ENCODE data around the gene PDE8B. TPM values are rescaled to one million over a fixed set of nuclear protein-coding genes. Genes with fewer than 3 reads are reported as not detected.

Gene PDE8B
- total RNA-seq, 1 experiment from 2014 or later = 0.07 TPM

DNA sequence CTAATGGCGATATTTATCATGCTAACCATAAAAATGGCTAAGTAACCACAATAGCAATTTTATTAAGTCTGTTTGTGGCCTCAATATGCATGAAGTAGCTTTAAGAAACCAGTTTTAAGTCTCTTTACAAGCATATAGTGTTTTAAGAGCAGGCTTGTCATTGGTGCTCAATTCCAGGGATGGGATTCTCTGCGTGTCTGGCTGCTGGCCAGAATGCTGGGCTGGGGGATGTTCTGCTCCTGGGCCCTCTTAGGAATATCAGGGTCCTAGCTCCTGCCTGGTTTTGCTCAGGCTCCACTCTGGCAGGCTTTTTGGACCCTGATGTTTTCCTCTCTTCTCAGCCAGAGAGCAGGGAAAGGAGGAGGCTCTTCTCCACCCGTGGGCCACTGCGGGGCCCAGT, 127.2 kb downstream of the PDE8B start:
- H4K8ac ChIP-seq (replicated peaks; ENCODE audit: insufficient read length, low read depth, low read length) = no peak overlapping the region
- H2BK5ac ChIP-seq (ENCODE audit: insufficient read length, low read length) = no peak overlapping the region
- no peaks in the 10 kb centered on the region for H3K79me1 ChIP-seq (ENCODE audit: insufficient read depth, low read depth, low read length, poor library complexity, severe bottlenecking)
- 0 out of 2 replicates have a peak, but pooled peaks cover 2% of the 10 kb centered on the region for H3K27me3 Mint-ChIP-seq (ENCODE audit: low read depth)
- H4K20me1 ChIP-seq (ENCODE audit: control insufficient read depth, insufficient read depth, insufficient read length) = no peaks in the 10 kb centered on the region
- no peak overlapping the region for H3K9ac ChIP-seq (ENCODE audit: extremely low read depth, insufficient read length, low read length)
- no peaks in the 10 kb centered on the region for H3K23me2 ChIP-seq (ENCODE audit: insufficient read length, low read depth, low read length, poor library complexity, severe bottlenecking)
- H3K4me2 ChIP-seq (ENCODE audit: insufficient read depth, insufficient read length, low read length) = no peak overlapping the region
- no peaks in the 10 kb centered on the region for H3K79me2 ChIP-seq (ENCODE audit: insufficient read depth, low read length)
- H3K27ac ChIP-seq (ENCODE audit: insufficient read length, low read depth, low read length) = no peak overlapping the region
- H3K27ac Mint-ChIP-seq = no peak overlapping the region
- H3K56ac ChIP-seq (ENCODE audit: insufficient read length, low read depth, low read length) = no peak overlapping the region
- H3K4me3 Mint-ChIP-seq = no peak overlapping the region
- H3K4me1 Mint-ChIP-seq = peaks cover 13 to 32% of the 10 kb centered on the region in 2 experiments
- no peaks in the 10 kb centered on the region for H3K27me3 ChIP-seq (ENCODE audit: insufficient read depth, low read length)
- TF ChIP-seq, protein P1, sequence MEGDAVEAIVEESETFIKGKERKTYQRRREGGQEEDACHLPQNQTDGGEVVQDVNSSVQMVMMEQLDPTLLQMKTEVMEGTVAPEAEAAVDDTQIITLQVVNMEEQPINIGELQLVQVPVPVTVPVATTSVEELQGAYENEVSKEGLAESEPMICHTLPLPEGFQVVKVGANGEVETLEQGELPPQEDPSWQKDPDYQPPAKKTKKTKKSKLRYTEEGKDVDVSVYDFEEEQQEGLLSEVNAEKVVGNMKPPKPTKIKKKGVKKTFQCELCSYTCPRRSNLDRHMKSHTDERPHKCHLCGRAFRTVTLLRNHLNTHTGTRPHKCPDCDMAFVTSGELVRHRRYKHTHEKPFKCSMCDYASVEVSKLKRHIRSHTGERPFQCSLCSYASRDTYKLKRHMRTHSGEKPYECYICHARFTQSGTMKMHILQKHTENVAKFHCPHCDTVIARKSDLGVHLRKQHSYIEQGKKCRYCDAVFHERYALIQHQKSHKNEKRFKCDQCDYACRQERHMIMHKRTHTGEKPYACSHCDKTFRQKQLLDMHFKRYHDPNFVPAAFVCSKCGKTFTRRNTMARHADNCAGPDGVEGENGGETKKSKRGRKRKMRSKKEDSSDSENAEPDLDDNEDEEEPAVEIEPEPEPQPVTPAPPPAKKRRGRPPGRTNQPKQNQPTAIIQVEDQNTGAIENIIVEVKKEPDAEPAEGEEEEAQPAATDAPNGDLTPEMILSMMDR (conservative IDR thresholded peaks at IDR 0.05) = no peak
- no peaks in the 10 kb centered on the region for H3K9me3 Mint-ChIP-seq
- no peak overlapping the region for H3T11ph ChIP-seq (ENCODE audit: low read length)
- H2BK15ac ChIP-seq (ENCODE audit: low read depth, low read length) = no peak overlapping the region
- no peak overlapping the region for H2AK5ac ChIP-seq (ENCODE audit: insufficient read length, low read length)
- no peak overlapping the region for H2BK120ac ChIP-seq (ENCODE audit: low read depth, low read length, poor library complexity, severe bottlenecking)
- no peak overlapping the region for H2AFZ ChIP-seq (ENCODE audit: low read length)
- H3K18ac ChIP-seq (ENCODE audit: insufficient read length, low read depth, low read length) = no peak overlapping the region
- H2BK12ac ChIP-seq (ENCODE audit: insufficient read length, low read depth, low read length) = no peak overlapping the region
- no peak for DNase-seq
- no peak overlapping the region for H3K14ac ChIP-seq (ENCODE audit: insufficient read depth, low read length)
- no peak overlapping the region for H2BK20ac ChIP-seq (ENCODE audit: low read depth, low read length, poor library complexity, severe bottlenecking)
- no peak overlapping the region for H4K5ac ChIP-seq (ENCODE audit: insufficient read length, low read depth, low read length)
- H3K4me1 ChIP-seq (ENCODE audit: insufficient read depth, low read length) = peaks cover 4% of the 10 kb centered on the region; the same call in 1 of the 2 replicates
- no peak overlapping the region for H4K91ac ChIP-seq (ENCODE audit: insufficient read length, low read depth, low read length)
- WGBS (ENCODE audit: extremely low coverage, insufficient read length, low lambda C conversion rate) = no CpG with 5 or more reads among the region's 4 CpGs
- H3K9me3 ChIP-seq (ENCODE audit: control insufficient read depth, low read depth, low read length) = no peaks in the 10 kb centered on the region
- no peak overlapping the region for H3K23ac ChIP-seq (ENCODE audit: insufficient read length, low read depth, low read length)
- no peak overlapping the region for H3K4ac ChIP-seq (ENCODE audit: low read depth, low read length)
- no peaks in the 10 kb centered on the region for H3K36me3 Mint-ChIP-seq (ENCODE audit: insufficient read depth in 1 of 3, low read depth in 3 of 3)
